NCI-H2171 treated with DMSO at 0.1 percent for 48 hours (cell line): Measurements from ENCODE around the gene RASGRF1.

Experiments
- DNase-seq: peaks from one replicate; lab custom pipeline; 2025; lab: John Stamatoyannopoulos, UW

RASGRF1 gene

DNA sequence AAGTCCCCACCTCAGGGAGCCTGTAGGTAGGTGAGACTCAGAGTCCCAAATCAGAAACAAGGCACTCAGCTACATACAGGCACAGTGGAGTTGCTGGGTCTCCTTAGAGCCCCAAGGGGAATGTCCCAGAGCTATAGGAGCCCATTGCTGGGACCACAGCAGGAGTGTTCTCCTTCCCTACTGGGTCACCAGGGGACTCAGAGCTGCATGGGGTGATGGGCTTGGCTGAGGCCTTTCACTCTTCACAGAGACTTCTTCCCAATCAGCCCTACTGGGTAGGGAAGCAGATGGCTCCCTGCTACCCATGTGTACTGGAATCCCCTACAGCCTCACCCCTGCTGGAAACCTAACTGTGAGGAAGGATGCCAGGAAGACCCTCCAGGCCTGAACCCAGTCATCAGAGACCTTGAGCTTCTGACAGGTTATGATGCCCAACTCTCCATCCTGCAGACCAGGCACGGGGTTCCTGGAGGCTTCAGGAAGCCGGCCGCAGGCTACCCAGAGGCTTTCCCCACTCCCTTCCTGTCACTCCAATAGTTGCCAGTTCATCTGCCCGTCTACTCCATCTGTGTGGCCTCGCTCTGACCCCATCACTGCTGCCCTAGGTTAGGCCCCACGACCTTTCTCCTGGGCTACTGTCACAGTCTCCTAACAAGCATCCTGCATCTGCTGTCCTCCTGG lies 24.0 kb downstream of the RASGRF1 start:
- DNase-seq, result no peak

DNA sequence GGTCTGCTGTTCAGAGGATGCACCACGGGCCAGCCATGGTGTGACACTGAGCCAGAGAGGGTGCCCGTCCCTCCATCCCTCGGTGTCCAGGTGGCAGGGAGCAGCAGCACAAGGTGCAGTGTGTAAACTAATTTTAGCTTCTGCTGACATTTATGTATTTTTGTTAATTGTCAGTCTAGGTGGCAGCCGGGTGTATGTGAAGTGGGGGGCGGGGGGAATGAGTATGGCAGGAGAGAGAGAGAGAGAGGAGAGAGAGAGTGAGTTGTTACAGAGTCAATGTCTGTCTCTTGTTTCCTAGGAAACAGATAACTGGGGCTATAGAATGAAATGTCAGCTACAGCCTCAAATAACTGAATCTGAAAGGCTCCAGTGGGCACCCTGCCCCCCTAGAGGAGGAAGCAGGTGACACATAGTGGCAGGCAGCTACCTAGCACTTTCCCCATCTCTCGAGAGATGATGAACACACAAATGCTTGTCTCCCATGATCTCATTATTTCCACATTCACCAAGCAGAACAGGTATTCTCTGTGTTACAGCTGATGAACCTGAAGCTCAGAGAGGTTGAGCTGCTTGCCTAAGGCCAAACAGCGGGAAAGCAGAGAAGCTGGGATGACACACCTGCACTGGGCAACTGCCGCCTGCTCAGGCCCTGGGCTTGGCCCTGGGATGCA lies 24.7 kb downstream of the RASGRF1 start:
- DNase-seq, result peak; percentile 68

DNA sequence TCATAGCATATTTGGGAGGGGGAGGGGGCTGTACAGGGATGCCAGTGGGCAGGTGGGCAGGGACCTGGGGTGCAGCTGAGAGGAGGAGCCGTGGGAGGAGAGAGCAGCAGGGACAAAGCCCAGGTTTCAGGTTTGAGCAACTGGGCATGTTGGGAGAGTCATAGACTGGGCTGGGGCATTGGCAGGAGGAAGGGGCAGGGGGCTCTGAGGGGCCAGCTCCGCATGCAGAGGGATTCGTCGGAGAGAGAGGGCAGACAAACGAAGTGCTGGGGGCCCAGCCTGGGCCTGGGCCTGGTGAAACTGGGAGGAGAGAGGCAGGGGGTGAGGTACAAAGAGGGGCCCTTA lies 25.2 kb downstream of the RASGRF1 start:
- no peak for DNase-seq

DNA sequence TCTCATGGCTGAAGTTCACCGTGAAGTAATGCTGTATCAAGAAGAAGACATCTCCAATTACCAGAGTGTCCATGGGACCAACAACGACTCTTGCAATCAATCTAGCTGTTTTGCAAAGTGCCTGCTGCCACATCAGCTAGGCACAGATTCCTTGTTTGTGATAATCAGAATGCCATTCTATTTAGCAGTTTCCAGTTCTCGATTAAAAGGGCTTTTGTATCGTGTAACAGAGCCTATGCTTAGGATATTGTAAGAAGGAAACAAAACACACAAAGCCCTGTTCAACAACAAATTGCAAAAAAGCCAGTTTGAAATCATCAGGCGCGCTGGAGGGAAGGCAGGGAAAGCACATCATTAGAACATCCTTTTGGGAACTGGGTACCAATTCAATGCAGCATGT lies 26.1 kb downstream of the RASGRF1 start:
- no peak for DNase-seq

DNA sequence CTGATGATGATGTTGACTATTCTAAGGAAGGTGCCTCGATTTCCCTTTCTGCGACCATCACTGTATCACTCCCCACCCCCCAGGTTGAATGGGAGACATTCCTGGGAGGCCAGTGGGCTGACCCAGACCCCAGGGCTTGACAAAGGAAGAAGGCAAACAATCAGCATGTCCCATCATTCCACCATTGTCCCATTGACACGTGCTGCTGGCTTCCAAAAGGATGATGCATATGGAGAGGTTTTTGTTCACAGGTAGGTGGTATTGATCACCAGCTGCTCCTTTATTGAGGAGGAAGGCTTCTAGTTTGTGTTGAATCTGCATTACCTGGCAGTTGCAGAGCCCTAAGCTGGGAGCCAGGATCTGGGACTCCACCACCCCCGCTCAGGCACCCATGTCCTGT lies 30.4 kb downstream of the RASGRF1 start:
- no peak for DNase-seq

DNA sequence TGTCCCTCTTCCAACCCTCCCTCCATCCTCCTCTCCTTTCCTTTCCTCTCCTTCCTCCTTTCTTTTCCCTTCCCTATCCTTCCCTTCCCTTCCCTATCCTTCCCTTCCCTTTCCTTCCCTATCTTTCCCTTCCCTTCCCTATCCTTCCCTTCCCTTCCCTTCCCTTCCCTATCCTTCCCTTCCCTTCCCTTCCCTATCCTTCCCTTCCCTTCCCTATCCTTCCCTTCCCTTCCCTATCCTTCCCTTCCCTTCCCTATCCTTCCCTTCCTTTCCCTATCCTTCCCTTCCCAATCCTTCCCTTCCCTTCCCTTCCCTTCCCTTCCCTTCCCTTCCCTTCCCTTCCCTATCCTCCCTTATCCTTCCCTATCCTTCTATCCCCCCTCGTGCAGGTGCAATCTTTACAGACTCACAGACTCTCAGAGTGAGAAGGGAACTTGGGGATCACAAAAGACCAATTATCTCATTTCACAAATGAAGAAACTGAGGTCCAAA lies 31.5 kb downstream of the RASGRF1 start:
- no peak for DNase-seq

DNA sequence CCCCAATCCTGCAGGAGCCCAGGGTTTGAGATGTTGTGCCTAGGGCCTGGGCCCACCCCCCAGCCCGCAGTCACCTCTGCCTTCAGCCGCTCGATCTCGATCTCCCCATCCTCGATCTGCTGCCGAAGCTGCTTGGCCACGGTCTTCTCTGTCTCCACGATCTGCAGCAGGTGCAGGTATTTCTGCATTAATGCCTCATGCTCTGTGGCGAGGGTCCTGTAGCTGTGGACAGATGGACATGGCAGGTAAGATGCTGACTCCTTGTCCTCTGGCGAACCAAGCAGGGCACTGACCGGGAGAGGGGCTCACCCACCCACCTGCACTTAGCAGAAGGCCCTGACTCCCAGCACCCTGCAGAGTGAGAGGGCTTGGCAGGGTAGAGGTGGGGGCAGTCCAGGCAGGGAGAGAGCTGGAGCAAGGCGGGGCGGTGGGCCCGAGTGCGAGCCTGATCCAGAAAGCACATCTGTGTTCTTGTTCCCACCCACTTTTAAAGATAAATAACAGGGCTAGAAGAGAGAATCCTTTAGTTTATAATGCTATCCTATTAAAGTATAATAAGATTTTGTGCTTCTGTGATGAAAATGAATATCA lies 32.2 kb downstream of the RASGRF1 start:
- DNase-seq, result no peak

DNA sequence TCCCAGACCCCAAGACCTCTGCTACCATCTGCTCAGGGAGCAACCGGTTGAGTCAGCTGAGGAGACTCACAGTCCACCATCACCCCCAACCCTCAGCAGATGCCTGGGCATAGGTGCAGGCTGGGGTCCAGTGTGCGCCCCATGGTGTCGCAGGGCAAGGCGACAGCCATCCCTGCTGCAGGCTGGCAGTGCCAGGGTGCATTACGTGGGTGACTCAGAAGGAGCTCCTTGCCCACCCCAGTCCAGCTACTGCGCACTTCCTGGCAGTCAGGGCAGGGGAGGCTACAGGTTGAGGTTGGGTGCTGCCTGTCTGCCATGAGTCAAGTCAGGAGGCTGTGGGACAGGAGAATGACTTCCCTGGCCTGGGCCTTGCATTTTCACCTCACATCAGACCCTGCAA lies 33.5 kb downstream of the RASGRF1 start:
- DNase-seq, result no peak

DNA sequence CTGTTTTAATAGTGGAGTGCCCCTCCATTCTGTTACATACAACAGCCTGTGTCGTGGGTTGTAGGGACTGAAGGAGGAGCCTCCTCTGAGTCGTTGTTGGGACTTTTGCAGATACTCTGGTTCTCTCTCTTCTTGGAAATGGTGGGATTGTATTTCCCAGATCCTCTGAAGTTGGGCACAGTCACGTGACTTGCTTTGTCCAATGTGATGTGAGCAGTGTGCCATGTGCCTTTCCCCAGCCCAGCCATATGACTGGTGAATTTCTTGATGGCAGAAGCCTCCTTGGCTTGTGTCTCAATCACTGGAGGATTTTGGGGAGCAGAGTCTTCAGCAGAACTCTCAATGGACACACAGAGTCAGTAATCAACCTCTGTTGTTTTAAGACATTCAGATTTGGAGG lies 36.2 kb downstream of the RASGRF1 start:
- DNase-seq, result no peak

DNA sequence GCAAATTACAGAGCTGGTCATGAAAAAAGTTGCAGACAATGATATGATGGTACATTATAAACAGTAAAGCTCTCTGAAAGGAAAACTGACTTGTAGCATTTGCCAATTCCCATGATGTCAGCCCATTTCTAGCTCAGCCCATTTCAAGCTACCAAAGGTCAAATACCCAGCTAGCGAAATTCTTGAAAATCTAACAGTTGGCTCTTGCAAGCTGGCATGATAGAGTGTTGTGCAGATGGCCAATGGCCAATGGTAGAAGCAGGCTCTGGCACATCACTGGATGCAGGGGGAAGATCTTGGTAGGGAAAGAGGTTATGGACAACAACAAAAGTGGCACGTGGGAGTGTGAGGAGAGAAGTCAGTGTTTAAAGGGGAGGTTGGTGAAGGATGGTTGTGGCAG lies 36.7 kb downstream of the RASGRF1 start:
- no peak for DNase-seq

DNA sequence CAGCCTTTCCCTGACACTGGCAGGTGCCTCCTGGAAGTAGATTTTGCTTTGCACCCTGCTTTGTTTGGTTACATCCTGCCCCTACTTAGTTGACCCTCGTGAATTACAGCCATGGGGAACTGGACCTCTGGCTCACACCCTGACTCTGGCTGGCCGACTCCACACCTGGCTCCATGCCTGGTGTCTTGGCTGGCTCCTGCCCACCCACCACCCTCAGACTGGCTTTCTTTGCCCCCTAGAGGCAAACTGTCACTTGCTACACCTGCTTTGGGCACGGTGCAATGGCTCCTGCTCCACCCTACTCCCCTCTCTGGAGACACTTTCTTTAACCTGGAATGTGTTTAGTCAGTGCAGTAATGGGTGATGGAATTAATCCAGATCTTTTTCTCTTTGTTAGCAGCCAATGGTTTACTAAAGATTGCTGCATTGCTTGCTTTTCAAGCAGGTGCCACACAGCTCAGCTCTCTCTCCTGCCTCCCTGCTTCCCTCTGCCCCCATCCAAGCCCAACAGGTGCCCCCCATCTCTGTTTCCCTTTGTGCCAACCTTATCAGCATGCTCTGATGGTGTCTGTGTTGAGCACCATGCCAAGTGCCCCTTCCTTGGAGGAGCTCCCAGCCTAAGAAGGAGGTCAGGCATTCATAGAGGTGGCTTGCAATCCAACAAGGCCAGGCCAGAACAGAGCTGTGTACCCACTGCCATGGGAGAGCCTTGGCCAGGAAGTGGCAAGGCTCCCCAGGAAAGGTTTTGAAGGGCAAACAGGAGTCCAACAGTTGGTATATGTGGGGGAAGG lies 38.4 kb downstream of the RASGRF1 start:
- DNase-seq, result no peak

DNA sequence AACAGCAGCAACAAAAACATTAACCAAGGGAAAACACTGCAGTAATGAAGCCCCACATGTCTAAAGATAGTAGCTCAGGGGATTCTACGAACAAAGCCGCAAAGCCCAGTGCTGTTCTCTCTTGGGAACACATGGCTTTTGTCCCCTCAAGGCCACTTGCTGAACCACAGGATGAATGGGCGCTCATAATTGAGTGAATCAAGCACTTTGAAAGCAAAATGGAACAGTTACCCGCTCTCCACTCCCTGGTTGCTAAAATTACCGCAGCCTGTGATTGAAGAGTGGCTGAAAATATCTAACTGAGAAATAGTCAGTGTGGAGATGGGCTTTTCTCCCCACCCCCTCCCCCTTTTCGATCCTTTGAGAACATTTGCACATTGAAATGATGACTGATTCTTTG lies 39.6 kb downstream of the RASGRF1 start:
- no peak for DNase-seq

DNA sequence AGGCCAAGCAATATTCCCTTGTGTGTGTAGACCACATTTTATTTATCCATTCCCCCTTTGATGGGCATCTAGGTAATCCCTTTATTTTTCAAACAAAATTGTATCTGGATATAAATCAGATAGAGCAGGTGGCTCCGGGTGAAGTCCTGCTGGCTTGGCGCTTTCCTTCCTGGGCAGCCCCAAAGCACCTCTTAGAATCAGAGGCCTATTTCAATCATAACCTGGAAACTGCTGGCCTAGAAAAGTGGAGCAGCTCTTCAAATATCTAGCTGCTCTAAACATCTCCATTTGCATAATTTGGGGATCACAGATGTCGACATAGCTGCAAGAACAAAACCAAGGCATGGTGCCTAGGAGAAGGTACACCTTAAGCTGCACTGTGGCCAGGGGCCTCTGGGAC lies 40.2 kb downstream of the RASGRF1 start:
- no peak for DNase-seq

DNA sequence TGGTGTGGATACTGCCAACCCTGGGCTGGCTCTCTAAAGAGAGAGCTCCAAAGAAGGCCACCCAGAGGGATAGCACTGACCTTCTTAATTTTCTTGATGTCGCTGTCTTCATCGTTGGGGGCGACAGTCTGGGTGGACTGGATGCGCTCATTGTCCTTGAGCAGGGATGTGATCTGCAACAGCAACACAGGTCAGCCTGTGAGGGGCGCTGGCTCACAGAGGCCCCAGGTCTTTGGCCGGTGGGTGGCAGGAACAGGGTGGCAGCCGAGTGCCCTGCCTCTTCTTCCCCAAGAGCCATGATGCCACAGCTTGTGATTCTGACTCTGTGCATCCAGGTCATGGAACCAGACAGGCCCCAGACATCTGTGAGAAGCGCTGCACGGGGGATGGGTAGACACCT lies 41.2 kb downstream of the RASGRF1 start:
- no peak for DNase-seq

DNA sequence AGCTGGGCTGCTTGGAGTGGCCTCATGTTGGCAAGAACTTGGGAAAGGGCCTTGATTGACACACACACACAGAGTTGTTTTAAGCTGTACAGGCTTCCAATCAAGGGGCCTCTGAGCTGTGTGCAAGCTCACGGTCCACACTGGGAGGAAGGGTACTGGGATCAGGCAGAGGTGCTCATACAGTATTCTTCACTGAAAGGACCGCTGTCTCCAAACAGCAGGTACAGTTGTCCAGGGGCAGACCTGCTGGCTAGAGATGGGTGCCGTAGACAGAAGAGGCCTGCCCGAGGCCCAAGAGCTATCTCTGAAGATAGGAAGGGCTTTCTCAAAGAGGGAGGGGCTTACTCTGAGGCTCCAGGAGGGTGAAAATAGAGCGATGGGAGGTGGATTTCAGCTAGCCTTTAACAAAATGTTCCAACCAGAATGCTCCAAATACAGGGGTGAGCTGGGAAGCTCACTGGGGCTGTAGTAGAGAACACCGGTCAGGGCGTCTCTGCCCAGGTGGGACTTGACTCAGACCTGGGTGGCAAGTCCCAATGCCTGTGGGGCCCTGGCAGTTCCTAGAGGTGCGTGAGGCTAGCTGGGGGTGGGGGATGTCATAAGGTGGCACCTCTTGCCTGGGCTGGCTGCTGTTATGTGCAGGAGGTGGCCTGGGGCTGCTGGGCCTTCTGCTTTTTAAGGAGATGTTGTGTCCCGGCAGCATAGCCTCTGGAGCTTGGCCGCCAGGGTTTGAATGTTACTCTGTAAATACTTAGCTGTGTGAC lies 42.7 kb downstream of the RASGRF1 start:
- no peak for DNase-seq

DNA sequence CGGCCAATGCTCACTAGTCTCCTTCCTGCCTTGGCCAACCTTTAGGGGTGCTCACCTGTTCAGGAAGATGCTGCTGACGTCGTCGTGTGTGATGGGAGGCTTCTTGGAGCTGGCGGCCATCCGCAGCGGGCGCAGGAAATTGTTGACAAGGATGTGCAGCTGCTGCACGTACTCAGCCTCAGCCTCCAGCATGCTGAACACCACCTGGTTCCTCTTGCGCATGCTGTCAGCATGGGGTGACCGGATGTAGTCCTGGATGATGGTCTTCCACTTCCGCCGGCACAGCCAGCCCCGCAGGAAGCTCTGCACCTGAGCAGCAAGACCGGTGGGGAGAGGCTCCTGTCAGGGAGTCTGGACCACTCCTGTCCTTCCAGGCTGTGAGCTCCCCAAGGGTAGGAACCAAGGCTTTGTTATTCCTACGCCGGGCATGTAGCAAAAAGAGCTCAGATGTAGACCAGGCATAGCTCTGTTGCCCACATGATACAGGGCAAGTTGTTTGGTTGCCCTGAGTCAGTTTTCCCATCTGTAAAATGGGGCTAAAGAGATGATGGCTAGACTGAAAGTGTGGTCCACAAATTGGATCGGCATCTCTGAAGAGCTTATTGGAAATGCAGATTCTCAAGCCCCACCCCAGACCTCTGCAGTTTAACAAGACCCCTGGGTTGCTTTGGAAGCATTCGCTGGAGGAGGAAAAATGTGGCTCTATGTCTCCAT lies 43.7 kb downstream of the RASGRF1 start:
- no peak for DNase-seq

DNA sequence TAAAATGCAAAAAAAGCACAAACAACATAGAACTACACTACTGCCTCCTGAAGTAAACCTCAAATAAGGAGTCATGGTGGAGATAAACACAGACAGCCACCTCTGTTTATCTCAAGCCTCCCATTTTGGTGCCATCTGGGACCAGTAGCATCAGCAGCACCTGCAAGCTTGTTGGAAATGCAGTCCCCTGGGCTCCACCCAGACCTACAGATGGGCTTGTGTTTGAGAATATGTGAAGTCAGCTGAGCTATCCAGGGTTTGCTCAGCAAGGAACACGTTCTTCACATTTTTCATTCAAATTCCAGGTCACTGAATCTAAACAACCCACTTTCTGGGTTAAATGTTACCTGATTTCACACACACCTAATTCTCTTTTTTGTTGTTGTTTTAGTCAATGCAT lies 45.5 kb downstream of the RASGRF1 start:
- DNase-seq, result peak; percentile 83

DNA sequence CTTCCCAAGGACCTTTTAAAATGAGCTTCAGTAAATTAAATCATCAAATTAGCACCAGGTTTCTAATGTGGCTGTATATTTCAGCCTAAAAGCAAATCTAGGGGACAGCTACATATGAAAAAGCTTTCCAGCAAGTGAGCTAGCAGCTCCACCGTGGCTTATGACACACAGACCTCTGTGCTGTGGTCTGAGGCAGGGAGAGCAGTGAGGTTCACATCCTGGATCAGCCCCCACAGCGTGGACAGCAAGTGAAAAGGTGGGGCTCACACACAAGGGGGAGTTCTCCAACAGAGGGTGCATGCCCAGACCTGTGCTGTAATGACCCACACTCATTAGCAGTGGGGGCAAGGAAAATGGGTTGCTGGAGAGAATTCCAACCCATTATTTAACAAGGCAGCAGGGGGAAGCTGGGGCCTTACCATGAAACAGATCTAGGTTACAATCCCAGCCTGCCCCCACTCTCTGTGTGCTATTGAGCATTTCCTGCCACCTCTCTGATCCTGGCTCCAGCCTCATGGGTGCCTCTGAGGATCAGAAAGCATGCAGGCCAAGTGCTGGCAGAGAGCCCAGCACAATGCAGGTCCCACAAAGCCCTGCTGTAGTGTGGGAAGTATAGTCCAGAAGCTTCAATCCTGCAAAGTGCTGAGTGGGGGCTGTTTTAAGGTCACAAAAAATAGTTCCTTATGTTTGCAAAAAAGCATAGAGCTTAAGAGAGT lies 48.2 kb downstream of the RASGRF1 start:
- DNase-seq, result no peak

DNA sequence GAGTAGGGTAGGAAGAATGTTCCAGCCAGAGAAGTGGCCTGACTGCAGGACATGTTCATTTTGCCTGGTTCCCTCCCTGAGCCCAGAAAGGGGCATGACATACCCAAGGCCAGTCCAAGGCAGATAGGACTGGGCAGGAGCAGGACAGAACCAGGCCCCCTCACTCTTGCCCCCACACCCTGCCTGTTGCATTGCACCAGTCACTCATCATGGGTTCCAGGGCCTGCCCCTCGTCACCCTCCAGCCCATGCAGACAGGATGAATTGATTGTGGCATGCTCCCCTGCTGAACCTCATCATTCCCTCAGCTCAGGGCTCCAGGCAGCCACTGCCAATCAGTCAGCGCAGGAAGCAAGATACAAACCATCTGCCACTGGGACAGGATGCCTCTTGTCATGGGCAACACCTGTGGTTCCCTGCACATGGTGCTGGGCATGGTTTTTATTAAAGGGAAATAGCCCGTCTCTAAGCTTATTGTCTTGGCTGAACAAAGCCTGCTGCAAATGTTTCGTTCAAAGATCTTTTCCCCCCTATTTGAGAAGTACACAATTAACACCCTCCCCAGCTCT lies 48.9 kb downstream of the RASGRF1 start:
- peak; percentile 84 for DNase-seq

DNA sequence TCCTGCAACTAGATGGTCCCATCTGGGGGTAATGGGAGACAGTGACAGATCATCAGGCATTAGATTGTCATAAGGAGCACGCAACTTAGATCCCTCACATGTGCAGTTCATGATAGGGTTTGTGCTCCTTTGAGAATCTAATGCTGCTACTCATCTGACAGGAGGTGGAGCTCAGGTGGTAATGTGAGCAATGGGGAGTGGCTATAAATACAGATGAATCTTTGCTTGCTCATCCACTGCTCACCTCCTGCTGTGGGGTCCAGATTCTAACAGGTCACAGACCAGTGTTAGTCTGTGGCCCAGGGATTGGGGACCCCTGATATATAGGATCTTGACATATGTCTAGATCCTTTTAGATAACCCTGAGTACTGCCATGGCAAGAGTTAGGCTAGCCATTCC lies 52.7 kb downstream of the RASGRF1 start:
- DNase-seq, result no peak
